PFSK-1 (cell line): ENCODE results near the gene ZNF662.

Source experiments
- FOXP2 ChIP-seq: optimal IDR thresholded peaks from 2 replicates; pipeline ENCODE3; 2011; ENCODE audit warnings: borderline replicate concordance, control low read depth, inconsistent platforms; ENCODE audit not compliant: insufficient read depth; ENCODE audit errors: extremely low read length, extremely low read depth
- POLR2AphosphoS5 ChIP-seq: IDR thresholded peaks from 2 replicates; pipeline ENCODE4 v1.6.1; 2012; ENCODE audit warnings: low read depth, mild to moderate bottlenecking, control low read depth, low read length, moderate library complexity
- REST ChIP-seq, 2 experiments: IDR thresholded peaks; 2 replicates each; pipeline versions ENCODE4 v1.6.1 to v1.8.0; 2011 to 2012; ENCODE audit warnings: low read depth in 2 of 2, low read length in 2 of 2, control low read depth in 1 of 2, inconsistent platforms in 1 of 2, mild to moderate bottlenecking in 1 of 2, moderate library complexity in 1 of 2; ENCODE audit not compliant: insufficient read depth in 1 of 2
- SIN3A ChIP-seq: IDR thresholded peaks from 2 replicates; pipeline ENCODE4 v1.6.1; 2012; ENCODE audit warnings: mild to moderate bottlenecking, low read length, moderate library complexity, borderline replicate concordance; ENCODE audit not compliant: insufficient read depth
- TAF1 ChIP-seq: IDR thresholded peaks from 2 replicates; pipeline ENCODE4 v1.6.1; 2012; ENCODE audit warnings: low read length, control low read depth, borderline replicate concordance; ENCODE audit not compliant: insufficient read depth

ZNF662 gene

GRCh38 chr3:42895580-42895868 is 10.4 kb upstream of the ZNF662 start:
- TF ChIP-seq POLR2AphosphoS5 (no peak), TAF1 (no peak), REST (IDR thresholded peaks at IDR 0.05; ENCODE audit: insufficient read depth in 1 of 2, low read depth in 2 of 2, low read length in 2 of 2) (no peak), FOXP2 (no peak), SIN3A (no peak)

GRCh38 chr3:42898896-42899675 is 6.9 kb upstream of the ZNF662 start:
- TF ChIP-seq SIN3A, result no peak
- TF ChIP-seq TAF1, result no peak
- no peak for TF ChIP-seq REST (IDR thresholded peaks at IDR 0.05; ENCODE audit: insufficient read depth in 1 of 2, low read depth in 2 of 2, low read length in 2 of 2)
- TF ChIP-seq FOXP2, result no peak
- no peak for TF ChIP-seq POLR2AphosphoS5

GRCh38 chr3:42900226-42901072 is 5.5 kb upstream of the ZNF662 start:
- TF ChIP-seq POLR2AphosphoS5, result no peak
- no peak for TF ChIP-seq REST (IDR thresholded peaks at IDR 0.05; ENCODE audit: insufficient read depth in 1 of 2, low read depth in 2 of 2, low read length in 2 of 2)
- TF ChIP-seq TAF1, result no peak
- no peak for TF ChIP-seq SIN3A
- no peak for TF ChIP-seq FOXP2

GRCh38 chr3:42901073-42901415 is 4.9 kb upstream of the ZNF662 start:
- TF ChIP-seq SIN3A (no peak), REST (IDR thresholded peaks at IDR 0.05; ENCODE audit: insufficient read depth in 1 of 2, low read depth in 2 of 2, low read length in 2 of 2) (no peak), POLR2AphosphoS5 (no peak), FOXP2 (no peak), TAF1 (no peak)
